ACC112 (cell line): ENCODE results near the gene BMP2K.
"Not testable (repeated sequence)": the region's sequence is repeated elsewhere in the genome, so short reads cannot be mapped to it uniquely, and the experiment has no call there.

Experiments used
- H2AFZ ChIP-seq: fragments of 200-600 bp; sonication (generic); one replicate; pipeline ENCODE4 v1.6.0; 2017; ENCODE audit warnings: antibody characterized with exemption, low read length; ENCODE audit not compliant: unreplicated experiment
- H3K27ac ChIP-seq: fragments of 200-600 bp; sonication (generic); 2 replicates; pipeline ENCODE4 v1.5.1; 2014; ENCODE audit warnings: low read depth, mild to moderate bottlenecking, antibody characterized with exemption, low read length, moderate library complexity
- H3K27me3 ChIP-seq: fragments of 200-600 bp; sonication (generic); 2 replicates; pipeline ENCODE4 v1.6.1; 2014; ENCODE audit warnings: mild to moderate bottlenecking, antibody characterized with exemption, low read length, moderate library complexity, mixed read lengths; ENCODE audit not compliant: insufficient read depth
- H3K36me3 ChIP-seq: fragments of 200-600 bp; sonication (generic); 2 replicates; pipeline ENCODE4 v1.6.1; 2016; ENCODE audit warnings: mild to moderate bottlenecking, antibody characterized with exemption, low read length, moderate library complexity, mixed read lengths; ENCODE audit not compliant: insufficient read depth
- H3K4me1 ChIP-seq: fragments of 200-600 bp; sonication (generic); one replicate; pipeline ENCODE4 v1.6.1; 2016; ENCODE audit warnings: low read length, mixed read lengths; ENCODE audit not compliant: insufficient read depth, unreplicated experiment, control insufficient read depth
- H3K4me3 ChIP-seq: fragments of 200-600 bp; sonication (generic); 2 replicates; pipeline ENCODE4 v1.5.1; 2014; ENCODE audit warnings: mild to moderate bottlenecking, low read depth, low read length
- H3K79me2 ChIP-seq: fragments of 200-600 bp; sonication (generic); one replicate; pipeline ENCODE4 v1.6.0; 2016; ENCODE audit warnings: low read length; ENCODE audit not compliant: control insufficient read depth, unreplicated experiment, insufficient read depth

Gene BMP2K

DNA sequence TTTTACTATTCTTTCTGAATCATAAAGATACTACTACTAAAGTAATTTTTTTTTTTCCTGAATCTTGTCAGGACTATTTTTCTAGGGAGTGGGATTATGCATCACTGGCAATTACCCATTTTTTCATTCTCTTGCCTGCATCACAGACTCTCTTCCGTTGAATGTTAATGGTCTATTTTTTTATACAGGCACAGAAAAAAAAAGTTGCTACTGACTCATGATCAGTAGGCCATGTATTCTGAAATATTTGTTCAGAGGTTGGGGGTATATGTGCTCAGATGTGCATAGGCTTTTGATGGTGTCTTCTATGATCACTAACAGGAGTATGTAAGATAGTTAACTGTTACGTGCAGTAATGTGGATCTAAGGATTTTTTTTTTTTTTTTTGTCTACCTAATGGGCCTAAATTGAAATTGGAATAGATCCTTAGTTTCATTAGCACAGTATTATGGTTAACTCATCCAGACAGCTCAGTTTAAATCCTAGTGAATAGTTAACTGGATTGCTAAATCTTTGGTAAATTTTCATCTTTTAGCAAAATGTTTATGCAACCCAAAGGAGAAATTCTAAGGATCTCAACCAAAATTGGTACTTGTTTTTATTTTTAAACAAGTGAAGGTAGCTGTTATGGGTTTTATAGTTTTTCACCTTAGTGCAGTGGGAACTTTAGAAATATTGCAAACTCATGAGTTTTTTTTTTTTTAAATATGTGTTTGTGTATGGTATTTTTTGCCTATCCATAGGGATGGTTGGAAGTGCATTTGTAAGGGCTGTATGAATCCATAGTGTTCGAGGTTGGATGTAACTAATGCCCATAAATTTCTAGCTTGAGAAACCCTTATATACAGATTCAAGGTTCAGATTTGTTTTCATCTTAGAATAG, 12.1 kb downstream of the BMP2K start:
- H3K27me3 ChIP-seq = no peaks in the 10 kb centered on the region
- H3K36me3 ChIP-seq = no peaks in the 10 kb centered on the region
- peaks cover 20% of the 10 kb centered on the region for H3K4me1 ChIP-seq
- no peak overlapping the region for H3K4me3 ChIP-seq
- no peak overlapping the region for H3K27ac ChIP-seq
- H3K79me2 ChIP-seq = peaks cover 67% of the 10 kb centered on the region
- H2AFZ ChIP-seq = no peak overlapping the region

GRCh38 chr4:78795594-78796416, 19.7 kb downstream of the BMP2K start:
- not testable (repeated sequence) for H3K27me3 ChIP-seq, H3K4me3 ChIP-seq, H3K4me1 ChIP-seq, H3K27ac ChIP-seq, H2AFZ ChIP-seq
- Histone ChIP-seq H3K36me3 (peaks cover 10% of the 10 kb centered on the region), H3K79me2 (peaks cover 34% of the 10 kb centered on the region)

DNA sequence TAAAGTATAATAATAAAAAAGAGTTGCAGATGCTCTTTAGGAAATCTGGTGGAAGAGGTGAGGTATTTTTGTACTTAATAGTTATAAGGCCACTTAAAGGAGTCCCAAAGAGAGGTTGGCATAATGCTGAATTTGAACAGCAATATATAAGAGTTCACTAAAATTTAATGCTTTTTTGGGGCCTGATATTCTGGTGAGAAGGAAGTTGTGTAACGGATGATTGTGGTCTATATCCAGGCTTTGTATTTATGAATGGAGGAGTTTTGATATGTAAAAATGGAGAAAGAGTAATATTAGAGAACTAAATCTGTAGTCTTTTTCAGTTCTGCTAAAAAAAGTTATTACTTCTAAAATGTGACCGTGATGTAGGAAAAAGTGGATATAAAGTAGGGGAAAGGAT, 20.4 kb downstream of the BMP2K start:
- Histone ChIP-seq H3K36me3 (peaks cover 10% of the 10 kb centered on the region), H3K79me2 (peaks cover 32% of the 10 kb centered on the region), H3K4me3 (no peak overlapping the region), H3K27me3 (no peaks in the 10 kb centered on the region), H2AFZ (no peak overlapping the region), H3K27ac (no peak overlapping the region), H3K4me1 (no peaks in the 10 kb centered on the region)

GRCh38 chr4:78797777-78798284, 21.7 kb downstream of the BMP2K start:
- peaks cover 26% of the 10 kb centered on the region for H3K79me2 ChIP-seq
- no peak overlapping the region for H2AFZ ChIP-seq
- H3K27ac ChIP-seq = no peak overlapping the region
- H3K4me3 ChIP-seq = no peak overlapping the region
- H3K4me1 ChIP-seq = no peaks in the 10 kb centered on the region
- H3K27me3 ChIP-seq = no peaks in the 10 kb centered on the region
- peaks cover 10% of the 10 kb centered on the region for H3K36me3 ChIP-seq

GRCh38 chr4:78799551-78800495, 23.7 kb downstream of the BMP2K start:
- peaks cover 27% of the 10 kb centered on the region for H3K79me2 ChIP-seq
- H3K27me3 ChIP-seq = no peaks in the 10 kb centered on the region
- H3K27ac ChIP-seq = no peak overlapping the region
- H3K4me3 ChIP-seq = no peak overlapping the region
- peaks cover 4% of the 10 kb centered on the region for H3K36me3 ChIP-seq
- H3K4me1 ChIP-seq = no peaks in the 10 kb centered on the region
- no peak overlapping the region for H2AFZ ChIP-seq

- Histone ChIP-seq H2AFZ (no peak overlapping the region), H3K27ac (no peak overlapping the region), H3K27me3 (no peaks in the 10 kb centered on the region), H3K4me1 (no peaks in the 10 kb centered on the region), H3K36me3 (no peaks in the 10 kb centered on the region), H3K79me2 (peaks cover 31% of the 10 kb centered on the region), H3K4me3 (no peak overlapping the region)
Observed at GRCh38 chr4:78800965-78801364, 24.8 kb downstream of the BMP2K start.

- no peaks in the 10 kb centered on the region for H3K4me1 ChIP-seq
- no peak overlapping the region for H3K27ac ChIP-seq
- H3K4me3 ChIP-seq = no peak overlapping the region
- H3K79me2 ChIP-seq = peaks cover 36% of the 10 kb centered on the region
- no peaks in the 10 kb centered on the region for H3K27me3 ChIP-seq
- no peak overlapping the region for H2AFZ ChIP-seq
- H3K36me3 ChIP-seq = peaks cover 7% of the 10 kb centered on the region; the same call in 1 of the 2 replicates
Observed at GRCh38 chr4:78803983-78804382, 27.8 kb downstream of the BMP2K start.

DNA sequence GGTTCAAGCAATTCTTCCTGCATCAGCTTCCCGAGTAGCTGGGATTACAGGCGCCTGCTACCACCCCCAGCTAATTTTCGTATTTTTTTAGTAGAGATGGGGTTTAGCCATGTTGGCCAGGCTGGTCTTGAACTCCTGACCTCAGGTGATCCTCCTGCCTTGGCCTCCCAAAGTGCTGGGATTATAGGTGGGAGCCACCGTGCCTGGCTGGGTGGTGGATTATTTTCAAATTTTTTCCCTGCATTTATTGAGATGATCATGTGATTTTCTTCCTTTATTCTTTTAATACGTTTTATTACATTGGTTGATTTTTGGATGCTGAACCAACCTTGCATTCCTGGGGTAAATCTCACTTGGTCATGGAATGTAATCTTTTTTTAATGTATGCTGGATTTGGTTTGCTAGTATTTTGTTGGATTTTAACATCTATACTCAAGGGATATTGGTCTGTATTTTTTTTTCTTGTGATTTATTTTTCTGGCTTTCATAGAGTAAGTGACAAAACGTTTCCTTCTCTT, 30.9 kb downstream of the BMP2K start:
- no peak overlapping the region for H3K4me3 ChIP-seq
- H3K27me3 ChIP-seq = no peaks in the 10 kb centered on the region
- H3K4me1 ChIP-seq = no peaks in the 10 kb centered on the region
- no peak overlapping the region for H2AFZ ChIP-seq
- H3K79me2 ChIP-seq = peaks cover 44% of the 10 kb centered on the region
- H3K27ac ChIP-seq = no peak overlapping the region
- H3K36me3 ChIP-seq = peaks cover 7% of the 10 kb centered on the region; the same call in 1 of the 2 replicates

DNA sequence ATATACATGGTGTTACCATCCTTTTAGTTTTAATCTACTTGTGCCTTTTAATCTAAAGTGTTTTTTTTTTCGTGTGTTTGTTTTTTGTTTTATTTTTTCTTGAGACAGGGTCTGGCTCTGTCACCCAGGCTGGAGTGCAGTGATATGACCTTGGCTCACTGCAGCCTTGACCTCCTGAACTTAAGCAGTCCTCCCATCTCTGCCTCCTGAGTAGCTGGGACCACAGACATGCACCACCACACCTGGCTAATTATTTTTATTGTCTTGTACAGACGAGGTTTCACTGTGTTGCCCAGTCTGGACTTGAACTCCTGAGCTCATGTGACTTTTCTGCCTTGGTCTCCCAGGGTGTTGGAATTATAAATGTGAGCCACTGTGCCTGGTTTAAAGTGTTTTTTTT, 33.1 kb downstream of the BMP2K start:
- Histone ChIP-seq H2AFZ (no peak overlapping the region), H3K4me3 (no peak overlapping the region), H3K36me3 (peaks cover 7% of the 10 kb centered on the region; the same call in 1 of the 2 replicates), H3K27me3 (no peaks in the 10 kb centered on the region), H3K27ac (no peak overlapping the region), H3K79me2 (peaks cover 57% of the 10 kb centered on the region), H3K4me1 (no peaks in the 10 kb centered on the region)
